Astrocyte of the hippocampus (primary cell): ENCODE data around the gene CHST13.

Source experiments
- DNase-seq: peaks from one replicate; pipeline ENCODE4 v3.0.0; 2011; ENCODE audit warnings: low read depth, low spot score

Gene CHST13, protein sequence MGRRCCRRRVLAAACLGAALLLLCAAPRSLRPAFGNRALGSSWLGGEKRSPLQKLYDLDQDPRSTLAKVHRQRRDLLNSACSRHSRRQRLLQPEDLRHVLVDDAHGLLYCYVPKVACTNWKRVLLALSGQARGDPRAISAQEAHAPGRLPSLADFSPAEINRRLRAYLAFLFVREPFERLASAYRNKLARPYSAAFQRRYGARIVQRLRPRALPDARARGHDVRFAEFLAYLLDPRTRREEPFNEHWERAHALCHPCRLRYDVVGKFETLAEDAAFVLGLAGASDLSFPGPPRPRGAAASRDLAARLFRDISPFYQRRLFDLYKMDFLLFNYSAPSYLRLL

DNA sequence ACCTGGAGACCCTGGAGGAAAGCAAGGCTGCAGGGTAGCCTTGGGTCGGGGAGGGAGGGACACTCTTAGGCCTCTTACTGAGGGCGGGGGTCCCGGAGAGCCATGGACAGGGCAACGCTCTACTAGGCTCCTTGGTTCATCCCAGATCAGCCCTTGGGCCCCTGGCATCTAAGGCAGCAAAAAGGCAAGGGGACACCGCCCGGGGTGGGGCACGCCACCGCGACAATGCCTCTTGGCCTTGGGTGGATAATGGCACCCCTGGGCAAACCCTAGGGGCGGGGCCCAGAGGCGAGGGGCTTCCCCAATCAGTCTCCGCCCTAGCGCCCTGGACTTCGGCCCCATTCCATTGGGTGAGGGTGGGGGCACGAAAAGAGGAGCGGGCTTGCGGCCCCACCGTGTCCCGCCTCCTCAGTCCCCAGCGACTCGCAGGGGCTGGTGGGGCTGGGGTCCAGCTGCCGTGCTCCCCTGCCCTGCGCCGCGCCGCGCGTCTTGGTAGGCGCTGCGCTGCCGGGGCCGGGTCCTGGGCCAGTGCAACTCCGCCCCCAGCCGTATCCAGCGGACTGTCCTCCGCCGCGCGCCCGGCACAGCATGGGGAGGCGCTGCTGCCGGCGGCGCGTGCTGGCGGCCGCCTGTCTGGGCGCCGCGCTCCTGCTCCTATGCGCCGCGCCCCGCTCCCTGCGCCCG lies at the start of gene CHST13:
TSS of gene CHST13 (plus strand) at position 411 of the 684 bp plus-strand sequence. CDS start at position 589, 178 bp downstream.
- peak; percentile 67 for DNase-seq

GRCh38 chr3:126474498-126475412 lies 49.2 kb upstream of the CHST13 start:
- no peak for DNase-seq

GRCh38 chr3:126475413-126476114 lies 48.4 kb upstream of the CHST13 start, which contains the start of gene ZXDC:
Gene ZXDC (minus strand): TSS chr3:126475891. CDS start chr3:126475865, 26 bp downstream.
- peak; percentile 99 for DNase-seq

- DNase-seq = peak; percentile 57
Measured at GRCh38 chr3:126476166-126477060, 47.5 kb upstream of the CHST13 start.

- DNase-seq = no peak
Measured at GRCh38 chr3:126477061-126477380, 46.9 kb upstream of the CHST13 start.

GRCh38 chr3:126478581-126479310 lies 45.2 kb upstream of the CHST13 start:
- no peak for DNase-seq

DNA sequence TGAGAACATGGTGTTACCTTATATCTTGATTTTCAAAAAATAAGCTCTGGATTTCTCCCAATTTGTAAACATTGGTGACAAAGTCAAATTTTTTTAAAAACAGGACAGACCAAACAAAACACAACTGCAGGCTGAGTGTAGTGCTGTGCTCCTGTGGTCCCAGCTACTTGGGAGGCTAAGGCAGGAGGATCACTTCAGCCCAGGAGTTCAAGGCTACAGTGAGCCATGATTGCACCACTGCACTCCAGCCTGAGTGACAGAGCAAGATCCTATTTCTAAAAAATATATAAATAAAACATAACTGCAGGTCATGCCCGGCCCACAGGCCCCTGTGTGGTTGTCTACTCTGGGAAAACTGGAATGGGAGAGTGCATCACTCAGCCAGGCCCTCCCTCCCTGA lies 44.3 kb upstream of the CHST13 start:
- DNase-seq = no peak

DNA sequence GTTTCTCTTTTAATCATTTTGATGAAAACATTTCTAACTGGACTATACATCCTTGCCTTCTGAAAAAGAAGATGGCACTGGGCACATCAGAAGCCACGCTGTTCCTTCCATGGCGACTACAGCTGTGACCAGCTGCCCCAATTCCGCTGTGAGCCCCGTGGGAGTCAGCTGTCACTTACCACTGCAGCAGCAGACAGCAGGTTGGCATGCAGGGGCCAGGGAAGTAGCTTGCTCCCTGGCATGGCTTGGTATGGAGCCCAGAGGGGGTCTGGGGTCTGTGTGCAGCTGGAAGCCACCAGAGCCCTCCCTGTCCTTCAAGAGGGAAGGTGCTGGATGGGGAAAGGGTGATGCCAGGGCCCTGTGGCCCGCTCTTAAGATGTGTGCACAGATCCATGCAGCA lies 43.7 kb upstream of the CHST13 start:
- no peak for DNase-seq

DNA sequence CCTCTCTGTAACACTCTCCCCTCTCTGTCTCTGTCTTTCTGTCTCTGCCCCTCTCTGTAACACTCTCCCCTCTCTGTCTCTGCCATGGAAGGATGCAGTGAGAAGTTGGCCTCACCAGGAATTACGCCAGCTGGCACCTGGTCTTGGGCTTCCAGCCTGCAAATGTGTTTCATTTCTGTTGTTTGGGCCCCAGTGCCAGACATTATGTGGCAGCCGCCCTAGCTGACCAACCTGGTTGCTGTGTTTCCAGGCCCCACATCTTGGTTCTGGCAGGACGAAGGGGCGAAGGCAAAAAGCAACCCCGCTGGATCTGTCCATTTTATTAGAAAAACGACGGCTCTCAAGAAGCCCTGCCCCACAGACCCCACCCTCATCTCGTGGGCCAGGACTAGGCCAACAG lies 43.1 kb upstream of the CHST13 start:
- peak; percentile 46 for DNase-seq

DNA sequence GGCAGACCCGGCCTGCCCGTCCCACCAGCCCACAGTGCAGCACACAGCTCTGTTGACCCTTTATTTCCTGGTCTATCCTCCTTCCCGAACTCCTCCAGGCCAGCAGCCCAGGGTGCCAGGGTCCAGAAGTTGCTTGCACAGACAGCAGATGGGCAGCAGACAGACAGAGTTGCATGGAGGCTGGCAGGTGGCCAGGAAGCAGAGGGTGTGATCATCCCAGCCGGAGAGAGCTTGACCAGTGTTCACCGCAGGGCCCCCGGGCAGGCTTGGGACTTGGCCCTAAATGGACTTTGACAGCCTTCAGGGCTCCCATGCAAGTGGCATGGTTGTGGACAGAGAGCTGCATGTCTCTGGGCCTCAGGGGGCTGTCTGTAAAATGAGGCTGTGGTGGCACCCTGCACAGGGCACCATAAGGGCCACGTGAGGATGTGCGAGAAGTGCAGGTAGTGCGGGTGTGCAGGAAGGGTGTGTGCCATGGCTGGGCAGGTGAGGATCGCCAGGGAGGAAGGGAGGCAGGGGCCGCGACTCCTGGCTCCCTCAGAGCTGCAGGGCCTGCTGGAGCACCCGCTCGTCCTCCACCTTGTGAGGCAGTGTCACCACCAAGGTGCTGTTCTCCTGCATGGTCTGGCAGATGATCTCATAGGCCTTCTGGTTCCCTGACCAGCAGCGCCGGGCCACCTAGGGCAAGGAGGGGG lies 42.0 kb upstream of the CHST13 start:
- DNase-seq = no peak

GRCh38 chr3:126482503-126483255 lies 41.3 kb upstream of the CHST13 start:
- DNase-seq = no peak

DNA sequence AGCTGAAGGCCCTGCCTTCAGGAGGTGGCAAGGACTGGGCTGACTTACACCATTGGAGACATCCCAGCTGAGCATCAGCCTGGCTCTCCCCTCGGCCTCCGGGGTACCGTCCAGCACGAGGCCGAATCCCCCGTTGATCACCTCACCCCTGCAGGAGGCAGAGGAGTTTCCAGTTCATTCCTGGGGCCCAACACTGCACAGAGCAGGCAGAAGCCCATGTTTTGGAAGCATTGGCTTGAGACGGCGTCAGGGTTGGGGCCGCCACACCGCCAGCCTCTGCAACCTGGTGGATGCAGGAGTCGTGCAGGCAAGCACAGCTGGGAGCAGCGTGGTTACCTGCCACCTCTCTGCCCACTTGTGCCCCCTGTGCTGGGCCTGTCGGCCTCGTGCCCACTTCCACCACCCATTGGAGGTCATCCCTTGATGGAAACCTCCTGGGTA lies 40.6 kb upstream of the CHST13 start:
- DNase-seq = no peak

- DNase-seq = no peak
Measured at GRCh38 chr3:126484148-126484547, 39.8 kb upstream of the CHST13 start.

GRCh38 chr3:126484662-126485061 lies 39.3 kb upstream of the CHST13 start:
- no peak for DNase-seq

DNA sequence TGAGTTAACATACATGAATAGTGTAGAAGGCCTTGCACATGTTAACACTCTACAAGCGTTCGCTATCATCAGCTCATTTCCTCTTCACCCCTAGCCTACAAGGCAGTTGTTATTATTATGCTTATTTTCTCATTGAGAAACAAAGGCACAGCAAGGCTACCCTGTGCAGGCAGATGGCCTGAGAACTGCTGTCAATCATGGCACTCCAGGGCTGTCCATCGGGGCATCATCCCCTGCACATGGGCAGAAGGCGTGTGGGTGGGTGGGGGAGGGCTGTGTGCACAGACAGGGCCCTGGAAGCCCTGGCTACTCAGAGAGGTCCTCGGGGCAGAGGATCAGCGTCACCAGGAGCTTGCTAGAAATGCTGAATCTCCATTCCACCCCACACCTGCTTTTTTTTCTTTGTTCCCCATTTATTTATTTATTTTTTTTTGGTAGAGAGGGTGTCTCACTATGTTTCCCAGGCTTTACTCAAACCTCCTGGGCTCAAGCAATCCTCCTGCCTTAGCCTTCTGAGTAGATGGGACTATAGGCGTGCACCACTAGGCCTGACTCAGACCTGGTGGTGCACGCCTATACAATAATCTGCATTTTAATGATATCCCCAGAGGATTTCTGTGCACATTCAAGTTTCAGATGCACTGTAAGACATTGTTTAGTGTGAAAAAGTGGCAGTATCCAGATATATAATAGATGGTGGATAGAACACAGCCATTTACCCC lies 38.6 kb upstream of the CHST13 start:
- DNase-seq = no peak

DNA sequence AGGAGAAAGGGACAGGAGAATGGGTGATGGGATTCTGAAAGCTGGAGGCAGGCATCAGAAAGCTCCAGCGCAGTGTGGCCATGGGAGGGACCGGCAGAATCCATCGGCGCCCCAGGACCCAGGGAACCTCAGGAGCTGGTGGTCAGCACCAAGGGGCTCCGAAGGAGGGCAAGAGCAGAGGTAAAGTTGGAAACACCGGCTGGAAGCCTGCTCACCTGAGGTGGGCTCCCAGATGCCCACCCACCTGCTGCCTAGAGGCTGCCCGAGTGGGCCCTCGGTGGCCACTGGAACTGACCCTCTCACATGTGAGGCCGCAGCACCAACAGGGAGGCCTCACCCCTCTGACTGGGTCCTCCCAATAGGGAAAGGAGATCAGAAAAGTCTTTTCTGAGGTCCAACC lies 38.0 kb upstream of the CHST13 start:
- DNase-seq = no peak

- no peak for DNase-seq
Measured at GRCh38 chr3:126486360-126486847, 37.6 kb upstream of the CHST13 start.
